T-helper 9 cell (primary cell): ENCODE data around the gene MRPL52.
"Not testable (repeated sequence)": the region's sequence is repeated elsewhere in the genome, so short reads cannot be mapped to it uniquely, and the experiment has no call there.

Experiments used
- DNase-seq: peaks from one replicate; pipeline ENCODE4 v3.0.0-alpha.2; 2020

MRPL52 gene

GRCh38 chr14:22854963-22855724 lies 25.5 kb downstream of the MRPL52 start:
- DNase-seq, result no peak

- DNase-seq, result no peak
These were observed 26.7 kb downstream of the MRPL52 start for GRCh38 chr14:22856428-22856827.

- DNase-seq, result not testable (repeated sequence)
These were observed 30.7 kb downstream of the MRPL52 start for GRCh38 chr14:22860377-22860776.

- no peak for DNase-seq
These were observed 32.0 kb downstream of the MRPL52 start for GRCh38 chr14:22861651-22862050.

- no peak for DNase-seq
These were observed 35.3 kb downstream of the MRPL52 start for GRCh38 chr14:22864979-22865378.

GRCh38 chr14:22865424-22866405 lies 36.0 kb downstream of the MRPL52 start:
- no peak for DNase-seq

- no peak for DNase-seq
These were observed 37.2 kb downstream of the MRPL52 start for GRCh38 chr14:22866874-22867273.

GRCh38 chr14:22870811-22871223 lies 41.1 kb downstream of the MRPL52 start:
- DNase-seq, result no peak

GRCh38 chr14:22871224-22872032 lies 41.7 kb downstream of the MRPL52 start, which contains the start of gene LRP10:
TSS of gene LRP10 (plus strand) at chr14:22871740. CDS start at chr14:22872304, 564 bp downstream.
- peak; percentile 62 for DNase-seq

- peak; percentile 65 for DNase-seq
These were observed 42.5 kb downstream of the MRPL52 start for GRCh38 chr14:22872033-22872832.

GRCh38 chr14:22872833-22873520 lies 43.3 kb downstream of the MRPL52 start:
- no peak for DNase-seq

- no peak for DNase-seq
These were observed 45.5 kb downstream of the MRPL52 start for GRCh38 chr14:22875003-22875747.

- DNase-seq, result no peak
These were observed 46.1 kb downstream of the MRPL52 start for GRCh38 chr14:22875748-22876319.

GRCh38 chr14:22877000-22877501 lies 47.4 kb downstream of the MRPL52 start:
- no peak for DNase-seq

GRCh38 chr14:22878271-22879246 lies 48.9 kb downstream of the MRPL52 start:
- no peak for DNase-seq

- no peak for DNase-seq
These were observed 52.4 kb downstream of the MRPL52 start for GRCh38 chr14:22882064-22882463.

- no peak for DNase-seq
These were observed 53.0 kb downstream of the MRPL52 start for GRCh38 chr14:22882529-22883172.
